ENCODE data around the gene SLIT1. TPM values are rescaled to one million over a fixed set of nuclear protein-coding genes. Genes with fewer than 3 reads are reported as not detected.

Gene SLIT1
- total RNA-seq, 4 donors from 2014 or later, result 0.35 to 0.49 TPM; not detected in 2

GRCh38 chr10:97150013-97150595, 35.7 kb downstream of the SLIT1 start:
- no peak overlapping the region for H3K4me3 ChIP-seq

DNA sequence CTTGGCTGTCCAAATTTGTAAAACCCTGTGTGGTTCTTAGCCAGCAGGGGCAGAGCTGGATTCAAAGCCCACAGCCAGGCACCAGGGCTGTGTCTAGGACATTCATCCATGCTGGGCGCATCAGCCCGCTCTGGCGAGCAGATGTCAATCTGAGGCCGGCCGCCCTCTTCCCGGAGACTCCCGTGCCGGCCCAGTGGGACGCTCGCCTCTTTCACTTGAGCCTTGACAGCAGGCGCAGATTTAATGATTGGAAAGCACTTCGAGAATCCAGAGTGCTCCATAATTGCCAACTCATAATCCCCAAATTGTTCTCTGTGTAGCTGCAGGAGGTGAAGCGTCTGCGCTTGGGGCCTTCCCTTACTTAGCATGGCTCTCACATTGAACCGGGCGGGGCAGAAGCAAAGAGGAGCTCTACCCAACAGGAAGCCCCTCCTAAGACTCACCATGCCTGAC, 36.7 kb downstream of the SLIT1 start:
- no peaks in the 10 kb centered on the region for H3K27me3 ChIP-seq
- no peak overlapping the region for H3K4me3 ChIP-seq
- intact Hi-C loops (cut with DNase I; ENCODE audit: low total_unique reads), result no loop called here
- H3K4me1 ChIP-seq, result no peaks in the 10 kb centered on the region
- no peak overlapping the region for H3K27ac ChIP-seq
- H3K9me3 ChIP-seq, result no peaks in the 10 kb centered on the region
- no peaks in the 10 kb centered on the region for H3K36me3 ChIP-seq
- DNase-seq, result no peak
- no peak for TF ChIP-seq POLR2A (IDR thresholded peaks at IDR 0.05)
- no peak for TF ChIP-seq CTCF (IDR thresholded peaks at IDR 0.05)

More at GRCh38 chr10:97150013-97150595, 35.7 kb downstream of the SLIT1 start:
- H3K4me1 ChIP-seq, result no peaks in the 10 kb centered on the region
- no peaks in the 10 kb centered on the region for H3K36me3 ChIP-seq
- H3K9me3 ChIP-seq, result no peaks in the 10 kb centered on the region
- no peak for DNase-seq
- no peaks in the 10 kb centered on the region for H3K27me3 ChIP-seq
- H3K27ac ChIP-seq, result no peak overlapping the region
- TF ChIP-seq CTCF (IDR thresholded peaks at IDR 0.05), result no peak
- TF ChIP-seq POLR2A (IDR thresholded peaks at IDR 0.05), result no peak
- intact Hi-C loops (cut with DNase I; ENCODE audit: low total_unique reads), result no loop called here

DNA sequence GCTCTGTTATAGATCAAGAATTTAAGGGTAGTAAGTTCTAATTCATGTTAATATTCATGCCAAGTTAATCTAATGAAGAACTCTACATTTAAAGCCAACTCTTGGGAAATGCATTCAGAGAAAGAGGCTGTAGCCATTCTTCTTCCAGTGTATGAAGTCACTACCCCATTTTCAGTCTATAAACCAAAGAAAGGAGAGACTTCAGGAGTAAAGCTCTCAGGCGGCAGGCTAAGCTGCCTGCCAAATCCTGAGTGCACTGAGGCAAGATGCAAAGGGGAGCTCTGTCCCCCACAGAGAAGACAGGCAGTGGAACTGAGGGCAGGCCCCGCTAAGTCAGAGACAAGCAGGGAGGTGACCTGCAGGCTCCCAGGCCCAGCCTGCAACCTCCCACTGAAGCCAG, 41.5 kb downstream of the SLIT1 start:
- H3K36me3 ChIP-seq, result no peaks in the 10 kb centered on the region
- H3K27ac ChIP-seq, result no peak overlapping the region
- TF ChIP-seq POLR2A (IDR thresholded peaks at IDR 0.05) (no peak), CTCF (IDR thresholded peaks at IDR 0.05) (no peak)
- H3K27me3 ChIP-seq, result no peaks in the 10 kb centered on the region
- H3K9me3 ChIP-seq, result no peaks in the 10 kb centered on the region
- no peak overlapping the region for H3K4me3 ChIP-seq
- no peak for DNase-seq
- no peaks in the 10 kb centered on the region for H3K4me1 ChIP-seq
- intact Hi-C loops (cut with DNase I; ENCODE audit: low total_unique reads), result no loop called here

GRCh38 chr10:97142834-97143233, 42.9 kb downstream of the SLIT1 start:
- intact Hi-C loops (cut with DNase I; ENCODE audit: low total_unique reads), result no loop called here
- Histone ChIP-seq H3K36me3 (no peaks in the 10 kb centered on the region), H3K4me1 (no peaks in the 10 kb centered on the region), H3K27me3 (no peaks in the 10 kb centered on the region), H3K9me3 (no peaks in the 10 kb centered on the region), H3K4me3 (no peak overlapping the region), H3K27ac (no peak overlapping the region)
- DNase-seq, result no peak
- no peak for TF ChIP-seq CTCF (IDR thresholded peaks at IDR 0.05)
- no peak for TF ChIP-seq POLR2A (IDR thresholded peaks at IDR 0.05)

DNA sequence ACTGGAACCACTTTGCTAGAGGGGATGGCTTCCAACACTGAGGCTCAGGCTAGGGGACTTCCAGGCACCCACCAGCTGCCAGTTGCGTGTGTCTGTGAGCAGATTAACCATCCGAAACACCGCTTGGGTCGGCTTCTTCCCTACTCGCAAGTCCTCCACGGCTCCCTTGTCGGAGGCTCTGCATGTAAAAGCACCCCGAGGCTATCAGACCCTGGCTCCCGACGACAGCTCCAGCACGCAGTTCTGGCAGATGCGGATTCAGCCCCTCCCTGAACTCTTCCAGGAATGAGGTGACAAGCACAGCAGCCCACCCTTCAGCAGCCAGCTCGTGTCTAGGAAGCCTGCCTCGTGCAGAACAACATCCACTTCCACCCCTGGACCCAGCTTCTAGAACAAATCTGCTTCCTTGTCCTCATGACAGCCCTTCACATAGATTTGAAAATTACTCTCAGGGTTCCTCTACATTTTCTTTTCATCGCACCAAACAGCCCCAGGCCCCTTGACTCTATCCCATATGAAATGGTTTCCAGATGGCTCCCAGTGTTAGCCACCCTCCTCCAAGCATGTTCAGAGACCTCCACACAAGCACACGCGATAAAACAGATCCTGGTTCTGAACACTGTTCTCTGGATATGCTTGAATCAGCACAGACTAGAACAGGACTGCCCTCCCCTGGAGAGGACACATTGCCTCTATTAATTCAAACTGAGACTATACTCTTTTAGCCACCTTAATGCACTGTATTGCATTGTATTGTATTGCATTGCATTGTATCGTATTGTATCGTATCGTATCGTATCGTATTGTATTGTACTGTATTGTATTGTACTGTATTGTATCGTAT, 44.6 kb downstream of the SLIT1 start:
- TF ChIP-seq CTCF (IDR thresholded peaks at IDR 0.05) (no peak), POLR2A (IDR thresholded peaks at IDR 0.05) (no peak)
- no peak for DNase-seq
- H3K9me3 ChIP-seq, result no peaks in the 10 kb centered on the region
- no peak overlapping the region for H3K27ac ChIP-seq
- H3K36me3 ChIP-seq, result no peaks in the 10 kb centered on the region
- H3K4me3 ChIP-seq, result no peak overlapping the region
- no peaks in the 10 kb centered on the region for H3K27me3 ChIP-seq
- intact Hi-C loops (cut with DNase I; ENCODE audit: low total_unique reads), result no loop called here
- H3K4me1 ChIP-seq, result no peaks in the 10 kb centered on the region

Measured in uterus (tissue), 4 donors.